NB4 (cell line): Measurements from ENCODE around the gene TBC1D3B.
"Not testable (repeated sequence)": the region's sequence is repeated elsewhere in the genome, so short reads cannot be mapped to it uniquely, and the experiment has no call there.

Experiments used
- DNase-seq: peaks from one replicate; pipeline ENCODE4 v3.0.0; 2010; ENCODE audit warnings: low read depth
- H3K4me3 ChIP-seq: one replicate; pipeline ENCODE4 v1.5.1; 2011; ENCODE audit warnings: mild to moderate bottlenecking, low read depth, low read length, moderate library complexity
- CTCF ChIP-seq: IDR thresholded peaks from one replicate; pipeline ENCODE4 v1.5.1; 2012; ENCODE audit warnings: low read depth, low read length
- MAX ChIP-seq: IDR thresholded peaks from 2 replicates; pipeline ENCODE4 v1.6.1; 2011; ENCODE audit warnings: low read depth, low read length
- MYC ChIP-seq: IDR thresholded peaks from 2 replicates; pipeline ENCODE4 v1.6.1; 2011; ENCODE audit warnings: low read depth, low read length
- POLR2A ChIP-seq: IDR thresholded peaks from 2 replicates; pipeline ENCODE4 v1.6.1; 2011; ENCODE audit warnings: mild to moderate bottlenecking; ENCODE audit not compliant: insufficient read length; ENCODE audit errors: extremely low read depth

Gene TBC1D3B

GRCh38 chr17:36124879-36125824 is 51.3 kb downstream of the TBC1D3B start:
- peak; percentile 62 for DNase-seq
- TF ChIP-seq MYC (no peak), CTCF (peak; percentile 33)
- H3K4me3 ChIP-seq = no peak overlapping the region

- no peak for DNase-seq
- no peak overlapping the region for H3K4me3 ChIP-seq
- TF ChIP-seq MAX (no peak), MYC (no peak), POLR2A (no peak), CTCF (no peak)
These were observed 53.0 kb downstream of the TBC1D3B start for GRCh38 chr17:36123431-36123830.

GRCh38 chr17:36121099-36121498 is 55.3 kb downstream of the TBC1D3B start:
- not testable (repeated sequence) for H3K4me3 ChIP-seq, DNase-seq

GRCh38 chr17:36120221-36120620 is 56.2 kb downstream of the TBC1D3B start:
- no peak for TF ChIP-seq MAX
- TF ChIP-seq MYC = no peak
- no peak for TF ChIP-seq CTCF

GRCh38 chr17:36118477-36119353 is 57.7 kb downstream of the TBC1D3B start:
- TF ChIP-seq MYC = no peak
- no peak for TF ChIP-seq CTCF
- TF ChIP-seq POLR2A = no peak
- no peak for TF ChIP-seq MAX
- peak; percentile 12 for DNase-seq
- no peak overlapping the region for H3K4me3 ChIP-seq

More at GRCh38 chr17:36120221-36120620, 56.2 kb downstream of the TBC1D3B start:
- no peak overlapping the region for H3K4me3 ChIP-seq
- no peak for DNase-seq
